Inflammatory macrophage treated with lipopolysaccharide for 1 hour (primary cell): ENCODE measurements around the gene TMEM164.
A peak's percentile ranks its signal among the peaks of the same experiment; 100 is the strongest.

ENCODE experiments used
- DNase-seq, 2 donors: peaks; one replicate each; pipeline ENCODE4 v3.0.0-alpha.2; 2020 to 2022

TMEM164 gene

GRCh38 chrX:110086162-110086915, 83.4 kb downstream of the TMEM164 start:
- DNase-seq = no peak

- peak; percentile 44 to 73 for DNase-seq
Observed at GRCh38 chrX:110086916-110087484, 84.1 kb downstream of the TMEM164 start.

GRCh38 chrX:110087485-110088356, 84.8 kb downstream of the TMEM164 start:
- peak; percentile 50 to 71 for DNase-seq

DNA sequence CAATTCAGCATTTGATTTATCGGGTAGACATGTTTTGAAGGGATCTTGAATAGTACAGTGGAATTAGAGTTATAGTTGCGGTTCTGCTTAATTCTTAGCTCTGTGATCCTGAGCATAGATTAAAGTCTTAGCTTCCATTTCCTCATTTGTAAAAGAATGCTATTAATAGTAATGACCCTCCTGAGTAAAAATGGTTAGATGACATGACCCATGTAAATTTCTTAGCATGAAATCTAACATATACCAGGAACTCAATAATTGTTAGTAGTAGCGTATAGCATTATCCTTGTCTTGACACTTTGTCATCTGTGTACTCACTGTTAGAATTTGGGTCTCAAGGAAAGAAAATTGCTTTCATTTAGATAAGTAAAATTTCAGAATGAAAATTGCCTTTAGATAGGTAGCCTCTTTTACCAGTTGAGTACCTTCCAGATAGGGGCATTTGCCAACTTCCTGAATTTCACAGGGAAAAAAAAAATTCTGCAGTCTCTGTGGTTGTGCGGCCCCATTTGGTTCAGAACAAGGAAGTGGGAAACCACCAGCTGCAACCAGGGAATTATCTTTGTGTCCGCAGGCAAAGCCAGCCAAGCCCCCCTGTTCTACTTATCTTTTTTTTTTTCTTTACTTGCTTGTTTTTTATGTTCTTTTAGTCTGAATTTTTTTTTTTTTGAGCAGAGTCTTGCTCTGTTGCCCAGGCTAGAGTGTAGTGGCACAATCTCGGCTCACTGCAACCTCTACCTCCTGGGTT, 86.9 kb downstream of the TMEM164 start:
- peak; percentile 61 to 70 for DNase-seq

GRCh38 chrX:110097920-110098319, 95.0 kb downstream of the TMEM164 start:
- DNase-seq = no peak

GRCh38 chrX:110103344-110103743, 100.4 kb downstream of the TMEM164 start:
- no peak for DNase-seq

GRCh38 chrX:110104078-110104477, 101.2 kb downstream of the TMEM164 start:
- no peak for DNase-seq

- DNase-seq = peak; percentile 73 to 76
Observed at GRCh38 chrX:110108381-110108821, 105.5 kb downstream of the TMEM164 start.

- no peak for DNase-seq
Observed at GRCh38 chrX:110114260-110114776, 111.4 kb downstream of the TMEM164 start.

- DNase-seq = no peak
Observed at GRCh38 chrX:110116066-110116980, 113.4 kb downstream of the TMEM164 start.

- no peak for DNase-seq
Observed at GRCh38 chrX:110118530-110118929, 115.6 kb downstream of the TMEM164 start.

- no peak for DNase-seq
Observed at GRCh38 chrX:110119480-110119879, 116.6 kb downstream of the TMEM164 start.

- no peak for DNase-seq
Observed at GRCh38 chrX:110120025-110120424, 117.1 kb downstream of the TMEM164 start.

DNA sequence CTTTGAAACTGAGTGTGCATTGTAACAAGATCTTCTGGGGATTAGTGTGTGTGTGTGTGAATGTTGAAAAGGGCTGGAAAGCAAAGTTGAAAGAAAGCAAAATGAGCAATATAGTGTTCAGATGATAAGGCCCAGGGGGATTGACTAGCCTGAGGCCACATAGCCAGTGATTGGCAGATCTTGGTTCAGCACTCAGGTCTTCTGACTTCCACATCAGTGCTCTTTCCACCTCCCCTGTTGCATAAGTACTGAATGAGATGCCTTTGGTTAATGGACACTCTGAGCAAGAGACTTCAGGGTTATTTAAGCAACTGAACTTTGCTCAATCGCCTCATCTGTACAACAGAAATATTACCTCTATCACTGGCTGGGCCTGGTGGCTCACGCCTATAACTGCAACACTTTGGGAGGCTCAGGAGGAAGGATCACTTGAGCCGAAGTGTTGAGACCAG, 120.4 kb downstream of the TMEM164 start:
- DNase-seq = no peak

- DNase-seq = no peak
Observed at GRCh38 chrX:110125446-110126162, 122.7 kb downstream of the TMEM164 start.

DNA sequence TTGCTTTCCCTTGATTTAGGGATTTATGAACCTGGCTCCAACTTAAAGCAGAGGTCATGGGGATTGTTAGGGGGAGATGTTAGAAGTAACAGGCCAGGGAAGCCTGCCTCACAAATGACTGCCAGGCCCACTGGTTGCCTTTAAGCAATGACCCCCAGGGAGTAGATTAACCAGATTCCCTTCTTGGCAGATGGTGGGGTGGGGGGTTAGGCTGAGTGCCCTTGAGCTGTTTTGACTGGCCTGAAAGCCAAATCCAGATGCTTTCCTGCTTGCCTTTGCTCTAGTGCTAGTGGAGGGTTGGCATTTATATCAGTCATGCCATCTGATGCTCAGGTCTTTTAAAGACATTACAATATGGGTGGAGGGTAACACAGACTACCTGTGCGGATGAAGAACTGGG, 128.1 kb downstream of the TMEM164 start:
- no peak for DNase-seq

DNA sequence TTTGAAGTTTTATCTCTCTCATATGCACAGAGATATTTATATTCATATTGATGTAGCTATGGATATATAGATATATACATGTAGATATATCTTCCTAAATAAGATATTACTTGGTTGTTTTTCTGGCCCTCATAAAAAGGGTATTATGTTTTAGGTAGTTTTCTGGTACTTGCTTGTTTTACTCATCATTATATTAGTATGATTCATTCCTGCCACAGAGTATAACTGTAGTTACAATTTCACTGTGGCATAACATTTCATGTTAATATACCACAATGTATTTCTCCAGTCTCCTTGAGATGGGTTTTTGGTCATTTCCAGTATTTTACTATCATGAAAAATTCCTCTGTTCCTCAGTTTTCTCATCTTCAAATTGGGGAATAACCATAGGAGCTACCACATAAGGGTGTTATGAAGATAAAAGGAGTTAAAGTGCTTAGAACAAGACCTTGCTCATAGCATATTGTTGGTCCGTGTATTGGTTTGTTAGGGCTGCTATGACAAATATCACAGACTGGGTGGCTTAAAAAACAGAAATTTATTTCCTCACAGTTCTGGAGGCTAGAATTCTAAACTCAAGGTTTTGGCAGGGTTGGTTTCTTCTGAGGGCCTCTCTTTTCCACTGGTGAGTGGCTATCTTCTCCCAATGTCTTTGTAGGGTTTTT, 129.7 kb downstream of the TMEM164 start:
- no peak for DNase-seq

DNA sequence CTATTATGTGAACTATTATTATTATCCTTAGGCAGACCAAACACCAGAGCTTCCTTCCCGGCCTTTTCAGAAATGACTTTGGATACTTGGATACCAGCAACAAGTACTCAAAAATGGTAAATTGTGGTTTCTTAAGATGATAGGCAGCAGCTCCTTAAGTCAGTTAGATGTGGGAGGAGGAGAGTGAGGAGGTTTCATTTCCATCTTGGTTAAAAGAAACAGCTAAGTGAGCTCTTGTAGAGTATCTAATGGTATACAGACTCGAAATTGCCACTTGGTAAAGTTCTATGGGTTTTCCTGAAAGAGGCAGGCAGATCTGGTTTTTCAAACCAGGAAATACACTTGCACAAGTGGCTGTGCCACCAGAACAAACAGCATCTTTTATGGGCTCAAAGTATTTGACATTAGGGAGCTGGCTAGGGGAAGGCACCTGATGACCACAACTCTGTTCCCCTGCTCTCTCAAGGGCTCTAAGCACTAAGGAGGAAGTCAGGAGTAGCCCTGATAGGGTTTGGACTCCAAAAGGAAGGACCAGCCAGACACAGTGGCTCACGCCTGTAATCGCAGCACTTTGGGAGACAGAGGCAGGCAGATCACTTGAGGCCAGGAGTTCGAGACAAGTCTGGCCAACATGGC, 130.9 kb downstream of the TMEM164 start:
- DNase-seq = no peak

DNA sequence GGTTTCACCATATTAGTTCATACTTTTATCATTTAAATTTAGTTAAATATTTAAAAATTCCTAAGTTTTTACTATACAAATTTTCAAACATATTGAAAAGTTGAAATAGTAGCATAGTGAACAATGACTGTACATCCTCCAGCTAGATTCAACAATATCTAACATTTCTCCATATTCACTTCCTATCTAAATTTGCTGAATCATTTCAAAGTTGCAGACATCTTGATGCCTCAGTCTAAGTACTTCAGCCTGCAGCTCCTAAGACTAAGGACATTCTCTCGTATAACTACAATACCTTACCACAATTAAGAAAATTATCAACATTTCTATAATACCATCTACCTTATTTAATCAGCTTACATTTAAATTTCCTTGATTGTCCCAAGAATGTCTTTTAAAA, 132.7 kb downstream of the TMEM164 start:
- peak in 1 of 2 donors; percentile 10 for DNase-seq

- no peak for DNase-seq
Observed at GRCh38 chrX:110136136-110136535, 133.2 kb downstream of the TMEM164 start.
